Astrocyte (in vitro differentiated cells and primary cell): ENCODE results near the gene MRTFB. TPM values are rescaled to one million over a fixed set of nuclear protein-coding genes. Genes with fewer than 3 reads are reported as not detected.

Experiments
- DNase-seq: peaks from one replicate; pipeline ENCODE4 v3.0.0-alpha.2; 2010; ENCODE audit warnings: low read depth
- FAIRE-seq: peaks from 2 replicates; lab custom pipeline; 2011; peaks lifted over from hg19 to GRCh38; lab: Jason Lieb, UNC
- H2AFZ ChIP-seq: 2 replicates; pipeline ENCODE4 v1.6.0; 2012; ENCODE audit warnings: low read depth, low read length, inconsistent platforms
- H3K27ac ChIP-seq: 2 replicates; pipeline ENCODE4 v1.5.1; 2011; ENCODE audit warnings: low read depth, low read length, inconsistent platforms
- H3K27me3 ChIP-seq: 2 replicates; pipeline ENCODE4 v1.6.0; 2011; ENCODE audit warnings: low read length, inconsistent platforms; ENCODE audit not compliant: insufficient read depth
- H3K36me3 ChIP-seq: 2 replicates; pipeline ENCODE4 v1.5.1; 2011; ENCODE audit warnings: low read length, inconsistent platforms; ENCODE audit not compliant: insufficient read depth
- H3K4me1 ChIP-seq: 2 replicates; pipeline ENCODE4 v1.5.1; 2011; ENCODE audit warnings: low read length, inconsistent platforms; ENCODE audit not compliant: insufficient read depth
- H3K4me2 ChIP-seq: 2 replicates; pipeline ENCODE4 v1.6.0; 2012; ENCODE audit warnings: low read length, inconsistent platforms
- H3K4me3 ChIP-seq: 2 replicates; pipeline ENCODE4 v1.5.1; 2011; ENCODE audit warnings: low read depth, mild to moderate bottlenecking, low read length, inconsistent platforms; ENCODE audit not compliant: insufficient read depth
- H3K79me2 ChIP-seq: 2 replicates; pipeline ENCODE4 v1.6.0; 2012; ENCODE audit warnings: mild to moderate bottlenecking, low read length, inconsistent platforms; ENCODE audit not compliant: insufficient read depth
- H3K9ac ChIP-seq: 2 replicates; pipeline ENCODE4 v1.6.0; 2012; ENCODE audit warnings: mild to moderate bottlenecking, low read length, inconsistent platforms
- H3K9me3 ChIP-seq: 2 replicates; pipeline ENCODE4 v1.5.1; 2012; ENCODE audit warnings: low read depth, mild to moderate bottlenecking, low read length, inconsistent platforms; ENCODE audit not compliant: insufficient read depth
- H4K20me1 ChIP-seq: 2 replicates; pipeline ENCODE4 v1.6.0; 2012; ENCODE audit warnings: low read length, inconsistent platforms; ENCODE audit not compliant: insufficient read depth
- H3K27ac Mint-ChIP-seq: one replicate; pipeline ENCODE4 v1.8.0; 2021; ENCODE audit warnings: mild to moderate bottlenecking, mixed read lengths; ENCODE audit not compliant: unreplicated experiment
- H3K27me3 Mint-ChIP-seq: one replicate; pipeline ENCODE4 v1.8.0; 2021; ENCODE audit warnings: low read depth, mixed read lengths; ENCODE audit not compliant: unreplicated experiment
- H3K36me3 Mint-ChIP-seq: one replicate; pipeline ENCODE4 v1.8.0; 2021; ENCODE audit warnings: low read depth, mixed read lengths; ENCODE audit not compliant: unreplicated experiment
- H3K4me1 Mint-ChIP-seq: one replicate; pipeline ENCODE4 v1.8.0; 2021; ENCODE audit warnings: low read depth, mixed read lengths; ENCODE audit not compliant: unreplicated experiment
- H3K4me3 Mint-ChIP-seq: one replicate; pipeline ENCODE4 v1.8.0; 2021; ENCODE audit warnings: mild to moderate bottlenecking, moderate library complexity, mixed read lengths; ENCODE audit not compliant: unreplicated experiment
- H3K9me3 Mint-ChIP-seq: one replicate; pipeline ENCODE4 v1.8.0; 2021; ENCODE audit warnings: mild to moderate bottlenecking, mixed read lengths; ENCODE audit not compliant: unreplicated experiment
- CTCF ChIP-seq: IDR thresholded peaks from 2 replicates; pipeline ENCODE4 v1.5.1; 2011; ENCODE audit warnings: low read depth, mild to moderate bottlenecking, inconsistent platforms, low read length, moderate library complexity; ENCODE audit not compliant: insufficient read depth
- EZH2 ChIP-seq: IDR thresholded peaks from 2 replicates; pipeline ENCODE4 v1.6.1; 2012; ENCODE audit warnings: mild to moderate bottlenecking, low read length, inconsistent platforms; ENCODE audit not compliant: insufficient read depth
- total RNA-seq: library from RNA; stranded (reverse); gene quantifications from 2 replicates; pipeline ENCODE4 v1.2.1, GENCODE V29; 2021

The MRTFB gene
- total RNA-seq, 1 donor from 2014 or later, result 32.5 TPM

- Histone ChIP-seq H3K27me3 (no peaks in the 10 kb centered on the region), H3K4me3 (no peak overlapping the region), H3K79me2 (peaks cover 28% of the 10 kb centered on the region), H3K4me2 (no peak overlapping the region), H3K9ac (no peak overlapping the region), H3K27ac (no peak overlapping the region), H3K36me3 (no peaks in the 10 kb centered on the region), H4K20me1 (peaks cover 8% of the 10 kb centered on the region), H3K4me1 (no peaks in the 10 kb centered on the region), H3K9me3 (no peaks in the 10 kb centered on the region), H2AFZ (no peak overlapping the region)
- H3K4me3 Mint-ChIP-seq, result no peak overlapping the region
- no peak for DNase-seq
- peaks cover 4% of the 10 kb centered on the region for H3K4me1 Mint-ChIP-seq
- H3K27me3 Mint-ChIP-seq, result no peaks in the 10 kb centered on the region
- H3K9me3 Mint-ChIP-seq, result no peaks in the 10 kb centered on the region
- TF ChIP-seq CTCF (no peak), EZH2 (no peak)
- FAIRE-seq, result no peak
- no peak overlapping the region for H3K27ac Mint-ChIP-seq
- H3K36me3 Mint-ChIP-seq, result peaks cover 5% of the 10 kb centered on the region
Observed at GRCh38 chr16:14077918-14078317, 6.8 kb downstream of the MRTFB start.

GRCh38 chr16:14086477-14086876 is 15.4 kb downstream of the MRTFB start:
- Histone ChIP-seq H3K27ac (no peak overlapping the region), H3K27me3 (no peaks in the 10 kb centered on the region), H3K4me3 (no peak overlapping the region), H3K4me1 (no peaks in the 10 kb centered on the region), H3K4me2 (no peak overlapping the region), H3K79me2 (peaks cover 21% of the 10 kb centered on the region), H3K9me3 (no peaks in the 10 kb centered on the region), H3K9ac (no peak overlapping the region), H4K20me1 (peaks cover 17% of the 10 kb centered on the region), H3K36me3 (no peaks in the 10 kb centered on the region), H2AFZ (no peak overlapping the region)
- H3K27ac Mint-ChIP-seq, result no peak overlapping the region
- no peaks in the 10 kb centered on the region for H3K27me3 Mint-ChIP-seq
- TF ChIP-seq CTCF, result no peak
- no peak for TF ChIP-seq EZH2
- H3K4me1 Mint-ChIP-seq, result peaks cover 3% of the 10 kb centered on the region
- FAIRE-seq, result no peak
- DNase-seq, result no peak
- H3K9me3 Mint-ChIP-seq, result no peaks in the 10 kb centered on the region
- H3K36me3 Mint-ChIP-seq, result peaks cover 8% of the 10 kb centered on the region
- H3K4me3 Mint-ChIP-seq, result no peak overlapping the region

DNA sequence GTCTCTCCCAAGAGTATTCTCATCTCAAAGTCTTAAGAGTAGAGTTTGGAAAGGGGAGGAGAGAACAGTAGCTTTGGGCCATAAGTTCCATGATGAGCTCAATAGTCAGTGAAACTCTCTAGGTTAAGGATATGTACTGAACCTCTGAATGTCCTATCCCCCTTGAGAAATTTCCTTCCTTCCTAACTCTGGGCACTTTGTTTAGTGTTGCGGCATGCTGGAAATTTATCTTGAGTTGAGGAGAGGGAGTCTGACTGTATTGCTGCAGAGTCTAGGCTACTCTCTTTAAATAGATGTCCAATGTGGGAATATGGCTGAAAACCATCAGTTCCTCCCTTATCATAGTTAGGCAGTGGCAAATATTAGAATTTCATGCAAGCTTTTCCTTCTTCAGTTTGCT is 16.1 kb downstream of the MRTFB start:
- no peak overlapping the region for H2AFZ ChIP-seq
- H3K27me3 Mint-ChIP-seq, result no peaks in the 10 kb centered on the region
- no peaks in the 10 kb centered on the region for H3K9me3 ChIP-seq
- no peak overlapping the region for H3K4me3 ChIP-seq
- H3K4me2 ChIP-seq, result no peak overlapping the region
- H3K4me1 Mint-ChIP-seq, result peaks cover 3% of the 10 kb centered on the region
- no peak overlapping the region for H3K27ac Mint-ChIP-seq
- H4K20me1 ChIP-seq, result peaks cover 19% of the 10 kb centered on the region
- no peak overlapping the region for H3K4me3 Mint-ChIP-seq
- no peaks in the 10 kb centered on the region for H3K9me3 Mint-ChIP-seq
- H3K36me3 ChIP-seq, result no peaks in the 10 kb centered on the region
- no peaks in the 10 kb centered on the region for H3K27me3 ChIP-seq
- no peaks in the 10 kb centered on the region for H3K4me1 ChIP-seq
- H3K9ac ChIP-seq, result no peak overlapping the region
- H3K36me3 Mint-ChIP-seq, result peaks cover 4% of the 10 kb centered on the region
- H3K27ac ChIP-seq, result no peak overlapping the region
- H3K79me2 ChIP-seq, result peaks cover 21% of the 10 kb centered on the region
- TF ChIP-seq EZH2, result no peak
- no peak for TF ChIP-seq CTCF
- DNase-seq (no peak), FAIRE-seq (no peak)
